Mesenchymal stem cell (in vitro differentiated cells and primary cell): ENCODE results near the gene C2orf80.
"Not testable (repeated sequence)": the region's sequence is repeated elsewhere in the genome, so short reads cannot be mapped to it uniquely, and the experiment has no call there.

ENCODE experiments used
- DNase-seq: peaks from one replicate; pipeline ENCODE4 v3.0.0-alpha.2; 2013
- H2AFZ ChIP-seq: one replicate; pipeline ENCODE4 v1.6.1; 2013; ENCODE audit warnings: low read depth, mild to moderate bottlenecking, control low read depth, inconsistent platforms, low read length, moderate library complexity
- H2AK5ac ChIP-seq: 2 replicates; pipeline ENCODE4 v1.6.1; 2013; ENCODE audit warnings: low read length, moderate library complexity, mild to moderate bottlenecking, inconsistent platforms; ENCODE audit not compliant: severe bottlenecking
- H2BK120ac ChIP-seq: one replicate; pipeline ENCODE4 v1.6.1; 2013; ENCODE audit warnings: low read depth, mild to moderate bottlenecking, inconsistent platforms, low read length, moderate library complexity
- H2BK12ac ChIP-seq, 2 experiments: one replicate each; pipeline ENCODE4 v1.6.1; 2013; ENCODE audit warnings: inconsistent platforms in 2 of 2, low read length in 2 of 2, mild to moderate bottlenecking in 2 of 2, moderate library complexity in 2 of 2, control low read depth in 1 of 2
- H2BK15ac ChIP-seq: one replicate; pipeline ENCODE4 v1.6.1; 2013; ENCODE audit warnings: mild to moderate bottlenecking, low read depth, inconsistent platforms; ENCODE audit not compliant: poor library complexity, severe bottlenecking
- H2BK5ac ChIP-seq: 2 replicates; pipeline ENCODE4 v1.6.1; 2013; ENCODE audit warnings: low read depth, mild to moderate bottlenecking, low read length, control low read depth, inconsistent platforms; ENCODE audit not compliant: poor library complexity, severe bottlenecking
- H3K14ac ChIP-seq, 2 experiments: one replicate each; pipeline ENCODE4 v1.6.1; 2013; ENCODE audit warnings: inconsistent platforms in 2 of 2, low read length in 2 of 2, control low read depth in 1 of 2, mild to moderate bottlenecking in 1 of 2, moderate library complexity in 1 of 2
- H3K18ac ChIP-seq, 2 experiments: one replicate each; pipeline ENCODE4 v1.6.1; 2013; ENCODE audit warnings: inconsistent platforms in 2 of 2, low read length in 2 of 2, control low read depth in 1 of 2, low read depth in 1 of 2, mild to moderate bottlenecking in 1 of 2
- H3K23ac ChIP-seq, 2 experiments: one replicate each; pipeline ENCODE4 v1.6.1; 2013; ENCODE audit warnings: inconsistent platforms in 2 of 2, low read length in 2 of 2, mild to moderate bottlenecking in 2 of 2, moderate library complexity in 2 of 2, control low read depth in 1 of 2
- H3K27ac ChIP-seq: 2 replicates; pipeline ENCODE4 v1.5.1; 2013; ENCODE audit warnings: mild to moderate bottlenecking, moderate library complexity, low read length, control low read depth, inconsistent platforms; ENCODE audit not compliant: poor library complexity, severe bottlenecking
- H3K27me3 ChIP-seq, 2 experiments: 2 replicates each; pipeline versions ENCODE4 v1.6.1 to v1.7.0; 2013; ENCODE audit warnings: low read length in 2 of 2, mild to moderate bottlenecking in 2 of 2, moderate library complexity in 2 of 2, control low read depth in 1 of 2, inconsistent platforms in 1 of 2; ENCODE audit not compliant: control insufficient read depth in 1 of 2, insufficient read depth in 1 of 2
- H3K36me3 ChIP-seq, 2 experiments: 2 replicates each; pipeline versions ENCODE4 v1.6.1 to v1.7.0; 2013; ENCODE audit warnings: low read length in 2 of 2, control low read depth in 1 of 2, inconsistent platforms in 1 of 2, low read depth in 1 of 2, mild to moderate bottlenecking in 1 of 2; ENCODE audit not compliant: insufficient read depth in 2 of 2, control insufficient read depth in 1 of 2
- H3K4ac ChIP-seq, 2 experiments: one replicate each; pipeline ENCODE4 v1.6.1; 2013; ENCODE audit warnings: inconsistent platforms in 2 of 2, low read length in 2 of 2, mild to moderate bottlenecking in 2 of 2, moderate library complexity in 2 of 2, control low read depth in 1 of 2, low read depth in 1 of 2
- H3K4me1 ChIP-seq: 2 replicates; pipeline ENCODE4 v1.6.1; 2013; ENCODE audit warnings: low read depth, low read length, control low read depth; ENCODE audit not compliant: control insufficient read depth, insufficient read depth
- H3K4me2 ChIP-seq: 2 replicates; pipeline ENCODE4 v1.6.1; 2013; ENCODE audit warnings: low read length, mild to moderate bottlenecking, inconsistent platforms; ENCODE audit not compliant: poor library complexity, severe bottlenecking
- H3K4me3 ChIP-seq, 2 experiments: 2 replicates each; pipeline versions ENCODE4 v1.5.1 to v1.7.0; 2013; ENCODE audit warnings: low read length in 2 of 2, mild to moderate bottlenecking in 2 of 2, control low read depth in 1 of 2, low read depth in 1 of 2; ENCODE audit not compliant: insufficient read depth in 1 of 2
- H3K79me1 ChIP-seq: replicated peaks from 2 replicates; pipeline ENCODE4 v1.6.1; 2013; ENCODE audit warnings: mild to moderate bottlenecking, control low read depth, low read length, inconsistent platforms; ENCODE audit not compliant: poor library complexity, severe bottlenecking
- H3K9ac ChIP-seq: 2 replicates; pipeline ENCODE4 v1.7.0; 2013; ENCODE audit warnings: mild to moderate bottlenecking, low read length, moderate library complexity
- H3K9me3 ChIP-seq: 2 replicates; pipeline ENCODE4 v1.7.0; 2013; ENCODE audit warnings: mild to moderate bottlenecking, low read length; ENCODE audit not compliant: control insufficient read depth
- H4K8ac ChIP-seq: one replicate; pipeline ENCODE4 v1.6.1; 2013; ENCODE audit warnings: inconsistent platforms, mild to moderate bottlenecking, low read length, moderate library complexity
- H4K91ac ChIP-seq: one replicate; pipeline ENCODE4 v1.6.1; 2013; ENCODE audit warnings: mild to moderate bottlenecking, low read length, inconsistent platforms
- WGBS: methylation state at CpG from one replicate; pipeline ENCODE4 v1.1.7; 2013; ENCODE audit warnings: mixed read lengths; 5-methylcytosine and 5-hydroxymethylcytosine counted together

Gene C2orf80

DNA sequence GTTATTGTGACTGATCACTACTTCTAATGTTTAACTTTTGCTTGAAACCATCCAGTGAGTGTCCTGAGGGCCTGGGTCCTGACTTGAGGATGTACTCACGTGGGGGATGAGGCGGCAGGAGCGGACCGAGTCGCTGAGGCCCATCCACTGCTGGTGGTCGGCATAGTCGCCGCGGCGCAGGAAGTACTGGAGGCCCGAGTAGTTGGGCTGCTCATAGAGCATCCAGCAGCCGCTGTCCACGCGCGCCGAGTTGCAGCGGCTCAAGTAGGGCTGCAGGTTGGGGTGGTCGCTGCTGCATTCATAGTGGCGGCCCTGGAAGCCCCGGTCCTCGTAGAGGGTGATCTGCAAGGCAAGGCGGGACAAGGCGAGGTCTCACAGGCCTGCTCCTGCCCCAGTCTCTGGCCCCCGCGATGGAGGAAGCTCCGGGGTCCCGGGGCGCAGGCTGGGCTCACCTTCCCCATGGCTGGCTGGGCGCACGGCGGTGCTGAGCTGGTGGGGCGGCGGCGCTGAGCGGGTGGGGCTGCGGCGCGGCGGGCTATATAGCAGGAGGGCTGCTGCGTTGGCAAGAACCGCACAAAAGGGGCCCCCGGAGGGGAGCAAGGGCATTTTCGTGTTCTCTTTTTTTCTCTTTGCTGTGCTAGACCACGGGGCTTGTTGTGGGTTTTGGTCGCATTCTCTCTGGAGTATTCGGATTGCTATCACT, 65.7 kb downstream of the C2orf80 start, which contains the start of gene CRYGD:
TSS of gene CRYGD (minus strand) at position 512 of the 703 bp plus-strand sequence. CDS start at position 461, 51 bp downstream.
- H3K79me1 ChIP-seq, H3K9ac ChIP-seq, H3K23ac ChIP-seq, H3K4ac ChIP-seq, H3K4me1 ChIP-seq, H3K27ac ChIP-seq, DNase-seq, H2BK15ac ChIP-seq, H3K4me2 ChIP-seq, H2BK12ac ChIP-seq, H3K36me3 ChIP-seq, H4K8ac ChIP-seq, H3K14ac ChIP-seq, H3K18ac ChIP-seq, H3K9me3 ChIP-seq, H2BK120ac ChIP-seq, H2AK5ac ChIP-seq, H4K91ac ChIP-seq, H2AFZ ChIP-seq, H2BK5ac ChIP-seq: not testable (repeated sequence)
- Histone ChIP-seq H3K4me3 (peak within 1 kb of the TSS in 1 of 2 experiments; percentile 49), H3K27me3 (peaks cover 0 to 28% of the 10 kb centered on the region in 2 experiments)
- 84% methylated on average over 46 of the region's 46 CpGs for WGBS

DNA sequence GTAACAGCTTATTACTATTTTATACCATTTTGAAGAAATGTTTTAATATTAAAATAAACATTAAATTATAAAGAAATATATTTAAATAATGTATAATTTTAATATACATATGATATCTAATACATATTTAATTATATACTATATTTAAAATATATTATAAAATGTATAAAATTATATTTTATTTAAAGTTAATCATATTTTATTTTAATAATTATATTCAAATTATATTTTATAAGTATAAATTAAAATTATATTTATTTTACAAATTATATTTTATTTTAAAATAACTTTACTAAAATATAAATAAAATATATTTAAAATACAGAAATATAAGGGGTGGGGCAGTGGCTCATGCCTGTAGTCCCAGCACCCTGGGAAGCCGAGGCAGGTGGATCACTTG, 67.6 kb downstream of the C2orf80 start:
- no peak overlapping the region for H3K4me2 ChIP-seq
- 100% methylated on average over 1 of the region's 1 CpG for WGBS

DNA sequence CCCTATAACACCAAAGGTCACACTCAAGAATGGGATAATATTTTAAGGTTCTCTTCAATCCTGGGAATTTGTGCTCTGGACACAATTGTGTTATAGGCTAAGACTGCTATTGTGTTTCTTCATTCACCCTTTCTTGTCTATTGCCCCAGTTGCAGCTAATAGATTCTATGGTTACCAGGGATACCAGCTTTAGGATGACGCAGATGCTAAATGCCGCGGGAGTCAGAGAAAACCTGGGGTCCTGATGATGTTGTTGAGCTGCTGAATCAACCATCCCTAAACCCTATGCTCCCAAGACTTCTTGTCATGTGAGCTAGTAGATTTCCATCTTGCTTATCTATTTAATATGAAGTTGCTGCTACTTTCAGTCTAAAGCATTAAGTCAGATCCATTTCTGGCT, 70.9 kb downstream of the C2orf80 start:
- H3K4me1 ChIP-seq = no peaks in the 10 kb centered on the region
- H2BK120ac ChIP-seq = no peak overlapping the region
- H3K23ac ChIP-seq = no peak overlapping the region
- H3K9ac ChIP-seq = no peak overlapping the region
- DNase-seq = no peak
- H2BK5ac ChIP-seq = no peak overlapping the region
- no peak overlapping the region for H4K91ac ChIP-seq
- no peak overlapping the region for H2BK15ac ChIP-seq
- H3K27me3 ChIP-seq = peaks cover 0 to 21% of the 10 kb centered on the region in 2 experiments
- no peak overlapping the region for H3K18ac ChIP-seq
- no peak overlapping the region for H2BK12ac ChIP-seq
- H3K36me3 ChIP-seq = no peaks in the 10 kb centered on the region
- WGBS = 100% methylated on average over 3 of the region's 3 CpGs
- H2AK5ac ChIP-seq = no peak overlapping the region
- no peak overlapping the region for H3K4ac ChIP-seq
- H3K79me1 ChIP-seq = no peaks in the 10 kb centered on the region
- H4K8ac ChIP-seq = no peak overlapping the region
- no peak overlapping the region for H3K27ac ChIP-seq
- H2AFZ ChIP-seq = no peak overlapping the region
- H3K4me3 ChIP-seq = no peak overlapping the region
- H3K4me2 ChIP-seq = no peak overlapping the region
- H3K14ac ChIP-seq = no peak overlapping the region
- no peaks in the 10 kb centered on the region for H3K9me3 ChIP-seq

More for the DNA sequence above, 67.6 kb downstream of the C2orf80 start:
- H2BK15ac ChIP-seq = no peak overlapping the region
- no peak overlapping the region for H3K14ac ChIP-seq
- H2BK120ac ChIP-seq = no peak overlapping the region
- no peak overlapping the region for H3K27ac ChIP-seq
- H3K4ac ChIP-seq = no peak overlapping the region
- no peak overlapping the region for H4K91ac ChIP-seq
- H3K9me3 ChIP-seq = no peaks in the 10 kb centered on the region
- H4K8ac ChIP-seq = no peak overlapping the region
- H2AK5ac ChIP-seq = no peak overlapping the region
- H2BK5ac ChIP-seq = no peak overlapping the region
- peaks cover 0 to 26% of the 10 kb centered on the region in 2 experiments for H3K27me3 ChIP-seq
- H3K4me1 ChIP-seq = no peaks in the 10 kb centered on the region
- H3K79me1 ChIP-seq = no peaks in the 10 kb centered on the region
- H3K4me3 ChIP-seq = no peak overlapping the region
- no peak overlapping the region for H3K23ac ChIP-seq
- H2AFZ ChIP-seq = no peak overlapping the region
- H3K36me3 ChIP-seq = no peaks in the 10 kb centered on the region
- no peak overlapping the region for H3K18ac ChIP-seq
- no peak overlapping the region for H2BK12ac ChIP-seq
- DNase-seq = no peak
- H3K9ac ChIP-seq = no peak overlapping the region

DNA sequence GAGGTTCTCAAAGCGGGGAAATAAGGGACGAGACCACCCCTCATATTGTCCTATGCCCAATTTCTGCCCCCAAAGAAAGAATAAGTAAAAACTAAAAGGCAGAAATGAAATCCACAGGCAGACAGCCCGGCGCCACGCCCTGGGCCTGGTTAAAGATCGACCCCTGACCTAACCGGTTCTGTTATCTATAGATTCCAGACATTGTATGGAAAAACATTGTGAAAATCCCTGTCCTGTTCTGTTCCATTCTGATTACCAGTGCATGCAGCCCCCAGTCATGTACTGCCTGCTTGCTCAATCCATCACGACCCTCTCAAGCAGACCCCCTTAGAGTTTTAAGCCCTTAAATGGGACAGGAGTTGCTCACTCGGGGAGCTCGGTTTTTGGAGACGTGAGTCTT, 72.4 kb downstream of the C2orf80 start:
- not testable (repeated sequence) for H3K4me1 ChIP-seq, H2AK5ac ChIP-seq, H2BK120ac ChIP-seq, H3K9ac ChIP-seq, H3K4me3 ChIP-seq, H2AFZ ChIP-seq, H3K14ac ChIP-seq, H3K9me3 ChIP-seq, DNase-seq, H3K4ac ChIP-seq, H3K27ac ChIP-seq, H3K36me3 ChIP-seq, H3K4me2 ChIP-seq, H2BK15ac ChIP-seq, H2BK12ac ChIP-seq, H2BK5ac ChIP-seq, H3K23ac ChIP-seq, H3K18ac ChIP-seq, H4K8ac ChIP-seq, H4K91ac ChIP-seq, H3K79me1 ChIP-seq
- H3K27me3 ChIP-seq = peaks cover 9 to 30% of the 10 kb centered on the region in 2 experiments
- 92% methylated on average over 11 of the region's 11 CpGs for WGBS
